Muscle layer of colon (tissue), 2 donors: ENCODE results near the gene GRID1.
"Not testable (repeated sequence)": the region's sequence is repeated elsewhere in the genome, so short reads cannot be mapped to it uniquely, and the experiment has no call there.

ENCODE experiments used
- H3K27ac ChIP-seq: one replicate; pipeline ENCODE4 v1.7.0; 2013; ENCODE audit warnings: low read depth, mild to moderate bottlenecking, low read length, moderate library complexity
- H3K27me3 ChIP-seq, 2 donors: one replicate each; pipeline ENCODE4 v1.7.0; 2013; ENCODE audit warnings: low read length in 2 of 2, mild to moderate bottlenecking in 2 of 2; ENCODE audit not compliant: insufficient read depth in 2 of 2, control insufficient read depth in 1 of 2
- H3K36me3 ChIP-seq: one replicate; pipeline ENCODE4 v1.7.0; 2013; ENCODE audit warnings: mild to moderate bottlenecking, low read length; ENCODE audit not compliant: insufficient read depth
- H3K4me1 ChIP-seq: one replicate; pipeline ENCODE4 v1.7.0; 2013; ENCODE audit warnings: mild to moderate bottlenecking, low read length; ENCODE audit not compliant: insufficient read depth
- H3K4me3 ChIP-seq, 2 donors: one replicate each; pipeline ENCODE4 v1.7.0; 2013; ENCODE audit warnings: low read length in 2 of 2, low read depth in 1 of 2, mild to moderate bottlenecking in 1 of 2, moderate library complexity in 1 of 2
- H3K9ac ChIP-seq: one replicate; pipeline ENCODE4 v1.7.0; 2013; ENCODE audit warnings: low read length
- H3K9me3 ChIP-seq: one replicate; pipeline ENCODE4 v1.7.0; 2013; ENCODE audit warnings: mild to moderate bottlenecking, low read length
- donor health status: abdominal sarcoma.
- donor health status: Adenocarcinoma of cecum.

GRID1 gene

GRCh38 chr10:86077271-86077670 is 289.3 kb downstream of the GRID1 start:
- Histone ChIP-seq H3K4me1 (no peaks in the 10 kb centered on the region), H3K27ac (no peak overlapping the region), H3K9me3 (no peaks in the 10 kb centered on the region), H3K27me3 (no peaks in the 10 kb centered on the region), H3K4me3 (no peak overlapping the region), H3K9ac (no peak overlapping the region), H3K36me3 (no peaks in the 10 kb centered on the region)

- H3K4me3 ChIP-seq, H3K9me3 ChIP-seq: not testable (repeated sequence)
Measured at GRCh38 chr10:86076497-86076896, 290.1 kb downstream of the GRID1 start.

GRCh38 chr10:86075512-86075911 is 291.1 kb downstream of the GRID1 start:
- Histone ChIP-seq H3K27me3 (no peaks in the 10 kb centered on the region), H3K27ac (no peak overlapping the region), H3K4me3 (no peak overlapping the region), H3K9ac (no peak overlapping the region), H3K9me3 (no peaks in the 10 kb centered on the region), H3K4me1 (no peaks in the 10 kb centered on the region), H3K36me3 (no peaks in the 10 kb centered on the region)

More at GRCh38 chr10:86076497-86076896, 290.1 kb downstream of the GRID1 start:
- not testable (repeated sequence) for H3K36me3 ChIP-seq, H3K4me1 ChIP-seq, H3K27me3 ChIP-seq, H3K9ac ChIP-seq, H3K27ac ChIP-seq

DNA sequence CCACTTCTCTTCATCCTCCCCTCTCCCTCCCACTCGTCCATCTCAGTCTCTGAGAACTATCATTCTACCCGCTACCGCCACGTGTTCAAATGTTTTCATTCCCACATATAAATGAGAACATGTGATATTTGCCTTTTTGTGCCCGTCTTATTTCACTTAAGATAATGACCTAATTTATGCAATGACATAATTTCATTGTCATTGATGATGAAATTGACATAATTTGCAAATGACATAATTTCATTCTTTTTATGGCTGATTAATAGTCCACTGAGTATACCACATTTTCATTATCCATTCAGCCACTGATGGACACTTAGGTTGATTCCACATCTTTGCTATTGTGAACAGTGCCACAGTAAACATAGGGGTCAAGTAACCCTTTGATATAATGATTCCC is 292.3 kb downstream of the GRID1 start:
- Histone ChIP-seq H3K27me3 (no peaks in the 10 kb centered on the region), H3K9ac (no peak overlapping the region), H3K27ac (no peak overlapping the region), H3K36me3 (no peaks in the 10 kb centered on the region), H3K4me3 (no peak overlapping the region), H3K4me1 (no peaks in the 10 kb centered on the region), H3K9me3 (no peaks in the 10 kb centered on the region)

DNA sequence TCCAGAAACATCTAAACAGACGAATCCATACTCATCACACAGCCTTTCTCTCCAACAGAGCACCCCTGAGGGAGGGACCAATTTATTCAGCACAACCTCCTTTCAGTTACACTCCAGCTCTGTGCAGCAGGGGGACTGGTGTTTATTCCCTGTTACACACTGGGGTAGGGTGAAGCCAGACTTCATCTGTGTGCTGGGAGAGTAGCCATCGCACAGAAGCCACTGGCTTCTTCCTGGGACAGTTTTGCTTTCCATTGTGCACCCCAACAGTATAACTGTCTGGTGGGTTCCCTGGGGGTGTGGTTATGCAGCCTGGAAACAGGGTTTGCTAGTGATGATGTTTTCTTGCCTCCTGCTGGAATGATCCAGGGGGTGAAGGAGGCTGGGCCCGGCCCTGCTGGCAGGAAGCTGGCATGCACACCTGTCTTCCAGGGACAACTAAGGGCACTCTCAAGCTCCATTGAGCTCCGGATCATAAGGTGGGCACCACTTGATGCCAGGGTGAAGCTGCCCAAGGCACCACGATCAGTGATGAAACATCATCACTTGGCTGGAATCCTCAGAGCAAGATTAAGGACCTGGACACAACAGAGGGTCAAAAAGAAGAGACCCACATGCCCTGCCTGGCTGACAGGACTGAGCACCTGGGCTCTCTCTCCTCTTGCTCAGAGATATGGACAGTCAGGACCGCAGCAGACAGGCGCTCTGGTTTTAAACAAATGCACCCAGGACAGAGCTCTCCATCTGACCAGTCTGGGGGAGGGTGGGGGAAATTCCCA is 293.2 kb downstream of the GRID1 start:
- H3K27ac ChIP-seq: no peak overlapping the region
- no peaks in the 10 kb centered on the region for H3K27me3 ChIP-seq
- H3K4me1 ChIP-seq: no peaks in the 10 kb centered on the region
- H3K9ac ChIP-seq: no peak overlapping the region
- no peaks in the 10 kb centered on the region for H3K36me3 ChIP-seq
- H3K9me3 ChIP-seq: no peaks in the 10 kb centered on the region
- H3K4me3 ChIP-seq: no peak overlapping the region

- Histone ChIP-seq H3K27ac (no peak overlapping the region), H3K27me3 (no peaks in the 10 kb centered on the region), H3K9me3 (no peaks in the 10 kb centered on the region), H3K4me3 (no peak overlapping the region), H3K4me1 (no peaks in the 10 kb centered on the region), H3K9ac (no peak overlapping the region), H3K36me3 (no peaks in the 10 kb centered on the region)
Measured at GRCh38 chr10:86072413-86072812, 294.2 kb downstream of the GRID1 start.

- Histone ChIP-seq H3K9ac (no peak overlapping the region), H3K4me1 (no peaks in the 10 kb centered on the region), H3K9me3 (no peaks in the 10 kb centered on the region), H3K36me3 (no peaks in the 10 kb centered on the region), H3K27ac (no peak overlapping the region), H3K4me3 (no peak overlapping the region), H3K27me3 (no peaks in the 10 kb centered on the region)
Measured at GRCh38 chr10:86071758-86072157, 294.8 kb downstream of the GRID1 start.

DNA sequence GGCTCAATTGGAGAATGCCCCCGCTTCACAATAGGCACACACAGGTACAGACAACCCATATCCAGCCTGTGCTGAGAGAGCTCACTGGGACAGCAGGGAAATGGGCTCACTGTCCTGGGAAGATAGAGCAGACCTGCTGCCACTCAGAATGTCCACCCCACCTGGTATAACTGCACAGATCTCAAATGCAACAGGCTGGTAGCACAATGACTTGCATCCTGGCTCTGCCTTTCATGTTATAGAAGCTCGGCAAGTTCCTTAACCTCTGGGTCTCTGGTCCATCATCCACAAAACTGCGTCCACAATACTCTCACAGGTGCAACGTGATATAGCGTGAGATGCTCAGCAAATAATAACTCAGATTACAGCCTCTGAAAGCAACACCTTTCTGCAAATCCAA is 295.4 kb downstream of the GRID1 start:
- no peaks in the 10 kb centered on the region for H3K36me3 ChIP-seq

GRCh38 chr10:86070278-86070677 is 296.3 kb downstream of the GRID1 start:
- H3K4me3 ChIP-seq: no peak overlapping the region
- H3K36me3 ChIP-seq: no peaks in the 10 kb centered on the region
- no peak overlapping the region for H3K27ac ChIP-seq
- no peak overlapping the region for H3K9ac ChIP-seq
- H3K9me3 ChIP-seq: no peaks in the 10 kb centered on the region
- no peaks in the 10 kb centered on the region for H3K4me1 ChIP-seq
- no peaks in the 10 kb centered on the region for H3K27me3 ChIP-seq

More for the DNA sequence above, 295.4 kb downstream of the GRID1 start:
- Histone ChIP-seq H3K4me3 (no peak overlapping the region), H3K27me3 (no peaks in the 10 kb centered on the region), H3K9me3 (no peaks in the 10 kb centered on the region), H3K4me1 (no peaks in the 10 kb centered on the region), H3K27ac (no peak overlapping the region), H3K9ac (no peak overlapping the region)

DNA sequence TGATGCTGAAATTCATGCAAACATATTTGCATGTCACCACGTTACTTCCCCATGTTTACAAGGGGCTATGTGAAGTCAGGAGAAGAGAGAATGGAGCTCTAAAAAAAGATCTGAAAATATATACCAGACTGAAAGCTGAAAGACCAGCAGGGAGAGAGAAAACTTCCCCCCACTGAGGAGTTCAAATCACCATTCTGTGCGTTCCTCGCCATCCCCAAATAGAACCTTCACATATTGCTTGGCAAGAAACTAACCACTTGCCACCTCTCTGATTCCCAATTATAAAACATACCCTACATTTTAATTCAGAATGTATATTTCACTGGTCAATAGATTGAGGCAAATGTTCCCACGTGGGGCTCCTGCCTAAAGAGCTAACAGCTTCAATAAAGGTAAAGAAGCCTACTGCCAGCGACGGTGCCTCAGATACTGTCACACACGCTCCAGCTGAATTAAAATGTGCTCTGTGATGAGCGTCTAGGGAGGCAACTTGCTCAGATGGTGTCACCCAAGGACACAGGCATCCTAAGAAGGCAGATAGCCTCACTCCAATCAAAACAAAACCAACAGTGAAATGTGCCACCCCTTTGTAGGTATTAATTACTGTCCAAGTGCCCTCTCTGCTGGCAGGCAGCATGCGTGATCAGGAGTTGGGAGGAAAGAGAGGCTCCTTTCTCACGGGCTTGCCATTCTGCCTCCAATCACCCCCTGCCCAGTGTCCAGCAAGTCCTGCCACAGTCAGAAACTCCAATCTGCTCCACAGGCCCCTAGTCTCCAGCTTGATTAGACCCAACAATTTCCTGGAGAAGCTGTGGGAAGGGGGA is 298.2 kb downstream of the GRID1 start:
- Histone ChIP-seq H3K4me3 (no peak overlapping the region), H3K36me3 (no peaks in the 10 kb centered on the region), H3K4me1 (no peaks in the 10 kb centered on the region), H3K9me3 (no peaks in the 10 kb centered on the region), H3K27ac (no peak overlapping the region), H3K9ac (no peak overlapping the region), H3K27me3 (no peaks in the 10 kb centered on the region)

DNA sequence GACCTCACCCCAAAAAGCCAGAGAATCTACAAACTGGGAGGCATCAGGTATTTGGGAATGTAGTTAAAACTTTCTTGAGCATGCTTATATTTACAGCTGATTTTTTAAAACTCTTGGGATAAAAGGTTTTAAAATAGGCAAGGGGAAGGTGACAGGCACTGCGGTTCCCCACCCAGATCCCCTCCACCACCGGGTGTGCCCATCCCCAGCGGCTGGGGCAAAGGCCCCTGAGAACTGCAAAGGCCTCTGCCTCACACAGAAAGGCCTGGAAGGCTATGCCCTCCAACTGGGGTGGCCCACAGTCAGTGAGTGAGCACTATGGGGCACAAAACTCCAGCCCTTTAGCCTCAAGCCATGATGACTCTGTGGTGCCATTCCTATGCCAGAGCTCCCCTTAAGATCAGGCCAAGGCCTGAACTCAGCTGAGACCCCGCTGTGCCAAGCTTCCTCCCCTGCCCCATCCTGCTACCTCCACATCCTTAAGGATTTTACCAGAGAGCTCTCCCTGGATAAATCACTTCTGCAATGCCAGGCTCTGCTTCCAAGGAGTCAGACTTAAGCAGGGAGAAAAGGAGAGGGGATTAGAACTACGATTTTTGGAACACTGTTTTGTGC is 299.1 kb downstream of the GRID1 start:
- Histone ChIP-seq H3K4me3 (no peak overlapping the region), H3K36me3 (no peaks in the 10 kb centered on the region), H3K27me3 (no peaks in the 10 kb centered on the region), H3K9me3 (no peaks in the 10 kb centered on the region), H3K27ac (no peak overlapping the region), H3K9ac (no peak overlapping the region), H3K4me1 (no peaks in the 10 kb centered on the region)
